ENCODE data around the gene XYLT1.

GRCh38 chr16:17338244-17338643 is 132.5 kb downstream of the XYLT1 start:
- TF ChIP-seq, protein P1, sequence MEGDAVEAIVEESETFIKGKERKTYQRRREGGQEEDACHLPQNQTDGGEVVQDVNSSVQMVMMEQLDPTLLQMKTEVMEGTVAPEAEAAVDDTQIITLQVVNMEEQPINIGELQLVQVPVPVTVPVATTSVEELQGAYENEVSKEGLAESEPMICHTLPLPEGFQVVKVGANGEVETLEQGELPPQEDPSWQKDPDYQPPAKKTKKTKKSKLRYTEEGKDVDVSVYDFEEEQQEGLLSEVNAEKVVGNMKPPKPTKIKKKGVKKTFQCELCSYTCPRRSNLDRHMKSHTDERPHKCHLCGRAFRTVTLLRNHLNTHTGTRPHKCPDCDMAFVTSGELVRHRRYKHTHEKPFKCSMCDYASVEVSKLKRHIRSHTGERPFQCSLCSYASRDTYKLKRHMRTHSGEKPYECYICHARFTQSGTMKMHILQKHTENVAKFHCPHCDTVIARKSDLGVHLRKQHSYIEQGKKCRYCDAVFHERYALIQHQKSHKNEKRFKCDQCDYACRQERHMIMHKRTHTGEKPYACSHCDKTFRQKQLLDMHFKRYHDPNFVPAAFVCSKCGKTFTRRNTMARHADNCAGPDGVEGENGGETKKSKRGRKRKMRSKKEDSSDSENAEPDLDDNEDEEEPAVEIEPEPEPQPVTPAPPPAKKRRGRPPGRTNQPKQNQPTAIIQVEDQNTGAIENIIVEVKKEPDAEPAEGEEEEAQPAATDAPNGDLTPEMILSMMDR (IDR thresholded peaks at IDR 0.05): no peak
- no peak for TF ChIP-seq POLR2AphosphoS5 (IDR thresholded peaks at IDR 0.05)
